IMR-90 (cell line): ENCODE data around the gene OTUD4.

Experiments
- CHD1 ChIP-seq: IDR thresholded peaks from 2 replicates; pipeline ENCODE4 v1.6.1; 2012; ENCODE audit warnings: low read depth, low read length, improper control_type of control experiment
- CTCF ChIP-seq: conservative IDR thresholded peaks from 2 replicates; pipeline ENCODE4 v1.5.1; 2012; ENCODE audit warnings: mild to moderate bottlenecking, low read depth, low read length, improper control_type of control experiment
- MAFK ChIP-seq: IDR thresholded peaks from 2 replicates; pipeline ENCODE4 v1.6.1; 2012; ENCODE audit warnings: low read depth, low read length, improper control_type of control experiment
- MAZ ChIP-seq: IDR thresholded peaks from 2 replicates; pipeline ENCODE4 v1.6.1; 2012; ENCODE audit warnings: low read depth, mild to moderate bottlenecking, low read length, improper control_type of control experiment, moderate library complexity, borderline replicate concordance
- SMC3 ChIP-seq: fragments of 150-350 bp; IDR thresholded peaks from 2 replicates; pipeline ENCODE4 v1.6.1; 2016; ENCODE audit warnings: low read depth, mild to moderate bottlenecking, antibody characterized with exemption, low read length, moderate library complexity

- TF ChIP-seq MAFK (no peak), CTCF (no peak), CHD1 (no peak), MAZ (no peak), SMC3 (no peak)
Observed at GRCh38 chr4:145217349-145217748, 37.0 kb upstream of the OTUD4 start.
